Neutrophil (primary cell): Measurements from ENCODE around the gene ORM2.

ENCODE experiments used
- H3K27ac ChIP-seq: fragments of 200-600 bp; sonication (generic); 2 replicates; pipeline ENCODE4 v1.5.1; 2016; ENCODE audit warnings: mild to moderate bottlenecking, moderate library complexity
- H3K27me3 ChIP-seq: fragments of 200-600 bp; sonication (generic); 2 replicates; pipeline ENCODE4 v1.6.0; 2016; ENCODE audit warnings: mild to moderate bottlenecking
- H3K36me3 ChIP-seq: fragments of 200-600 bp; sonication (generic); 2 replicates; pipeline ENCODE4 v1.5.1; 2017
- H3K4me1 ChIP-seq, 2 experiments: fragments of 200-600 bp in 1 of 2; sonication (generic) in 1 of 2; 1 replicate in 1 of 2; 2 replicates in 1 of 2; pipeline versions ENCODE4 v1.5.1 to v1.6.1; 2013 to 2016; ENCODE audit warnings: low read depth in 1 of 2, low read length in 1 of 2, mild to moderate bottlenecking in 1 of 2, moderate library complexity in 1 of 2; ENCODE audit not compliant: control insufficient read depth in 1 of 2, insufficient read depth in 1 of 2
- H3K4me3 ChIP-seq, 2 experiments: fragments of 200-600 bp in 1 of 2; sonication (generic) in 1 of 2; 1 replicate in 1 of 2; 2 replicates in 1 of 2; pipeline ENCODE4 v1.5.1; 2013 to 2016; ENCODE audit warnings: low read depth in 1 of 2, low read length in 1 of 2, mild to moderate bottlenecking in 1 of 2, moderate library complexity in 1 of 2
- H3K9me3 ChIP-seq: fragments of 200-600 bp; sonication (generic); 2 replicates; pipeline ENCODE4 v1.5.1; 2016
- TF ChIP-seq, protein P1 (sequence below): fragments of 200-600 bp; sonication (generic); IDR thresholded peaks from 2 replicates; pipeline ENCODE4 v1.5.1; 2016; ENCODE audit warnings: antibody characterized with exemption

The ORM2 gene

DNA sequence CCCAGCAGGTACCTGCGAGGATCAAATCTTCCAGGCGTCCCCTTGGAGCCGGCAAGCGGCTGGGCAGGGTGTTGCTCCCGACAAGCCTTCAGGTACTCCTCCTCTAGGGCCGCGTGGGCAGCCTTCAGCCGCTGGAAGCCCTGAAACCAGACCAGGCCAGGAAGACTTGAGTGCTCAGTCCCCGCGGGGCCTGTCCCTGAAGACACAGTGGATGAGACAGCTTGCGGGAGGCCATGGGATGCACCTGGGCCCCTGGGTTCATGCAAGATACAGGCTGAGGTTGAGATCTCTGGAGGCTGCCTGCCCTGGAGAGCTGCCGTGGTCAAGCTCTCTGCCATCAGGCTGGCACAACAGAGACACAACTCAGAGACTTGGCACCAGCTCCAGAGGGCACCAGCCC, 32.7 kb downstream of the ORM2 start:
- no peak overlapping the region for H3K4me3 ChIP-seq
- H3K27ac ChIP-seq: peak overlapping the region; percentile 98
- H3K9me3 ChIP-seq: peaks cover under 1% of the 10 kb centered on the region
- H3K27me3 ChIP-seq: no peaks in the 10 kb centered on the region
- TF ChIP-seq, protein P1, sequence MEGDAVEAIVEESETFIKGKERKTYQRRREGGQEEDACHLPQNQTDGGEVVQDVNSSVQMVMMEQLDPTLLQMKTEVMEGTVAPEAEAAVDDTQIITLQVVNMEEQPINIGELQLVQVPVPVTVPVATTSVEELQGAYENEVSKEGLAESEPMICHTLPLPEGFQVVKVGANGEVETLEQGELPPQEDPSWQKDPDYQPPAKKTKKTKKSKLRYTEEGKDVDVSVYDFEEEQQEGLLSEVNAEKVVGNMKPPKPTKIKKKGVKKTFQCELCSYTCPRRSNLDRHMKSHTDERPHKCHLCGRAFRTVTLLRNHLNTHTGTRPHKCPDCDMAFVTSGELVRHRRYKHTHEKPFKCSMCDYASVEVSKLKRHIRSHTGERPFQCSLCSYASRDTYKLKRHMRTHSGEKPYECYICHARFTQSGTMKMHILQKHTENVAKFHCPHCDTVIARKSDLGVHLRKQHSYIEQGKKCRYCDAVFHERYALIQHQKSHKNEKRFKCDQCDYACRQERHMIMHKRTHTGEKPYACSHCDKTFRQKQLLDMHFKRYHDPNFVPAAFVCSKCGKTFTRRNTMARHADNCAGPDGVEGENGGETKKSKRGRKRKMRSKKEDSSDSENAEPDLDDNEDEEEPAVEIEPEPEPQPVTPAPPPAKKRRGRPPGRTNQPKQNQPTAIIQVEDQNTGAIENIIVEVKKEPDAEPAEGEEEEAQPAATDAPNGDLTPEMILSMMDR: no peak
- peaks cover 45 to 46% of the 10 kb centered on the region in 2 experiments for H3K4me1 ChIP-seq
- peaks cover 94% of the 10 kb centered on the region for H3K36me3 ChIP-seq

DNA sequence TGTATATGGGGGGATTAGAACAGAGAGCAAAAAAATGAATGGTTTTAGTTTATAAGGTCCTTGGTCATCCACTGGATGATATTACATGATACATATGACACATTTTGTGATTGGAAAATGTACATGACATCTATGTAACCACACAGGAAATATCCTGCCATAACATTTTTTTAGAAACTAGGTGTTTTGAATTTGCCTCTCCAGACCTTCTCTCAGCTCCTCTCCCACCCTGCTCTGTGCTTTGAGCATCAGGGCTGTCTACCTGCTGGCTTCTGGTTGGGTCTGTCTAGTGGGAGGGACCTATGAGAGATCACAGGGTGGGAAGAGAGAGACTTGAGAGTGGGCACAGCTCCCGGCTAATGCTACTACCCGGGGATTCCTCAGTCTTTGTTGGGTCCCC, 33.8 kb downstream of the ORM2 start:
- TF ChIP-seq, protein P1: no peak
- Histone ChIP-seq H3K27me3 (no peaks in the 10 kb centered on the region), H3K27ac (peak overlapping the region; percentile 98), H3K36me3 (peaks cover 94% of the 10 kb centered on the region), H3K4me3 (peak overlapping the region in 1 of 2 experiments; percentile 51), H3K4me1 (peaks cover 56% of the 10 kb centered on the region in 2 experiments), H3K9me3 (no peaks in the 10 kb centered on the region)

DNA sequence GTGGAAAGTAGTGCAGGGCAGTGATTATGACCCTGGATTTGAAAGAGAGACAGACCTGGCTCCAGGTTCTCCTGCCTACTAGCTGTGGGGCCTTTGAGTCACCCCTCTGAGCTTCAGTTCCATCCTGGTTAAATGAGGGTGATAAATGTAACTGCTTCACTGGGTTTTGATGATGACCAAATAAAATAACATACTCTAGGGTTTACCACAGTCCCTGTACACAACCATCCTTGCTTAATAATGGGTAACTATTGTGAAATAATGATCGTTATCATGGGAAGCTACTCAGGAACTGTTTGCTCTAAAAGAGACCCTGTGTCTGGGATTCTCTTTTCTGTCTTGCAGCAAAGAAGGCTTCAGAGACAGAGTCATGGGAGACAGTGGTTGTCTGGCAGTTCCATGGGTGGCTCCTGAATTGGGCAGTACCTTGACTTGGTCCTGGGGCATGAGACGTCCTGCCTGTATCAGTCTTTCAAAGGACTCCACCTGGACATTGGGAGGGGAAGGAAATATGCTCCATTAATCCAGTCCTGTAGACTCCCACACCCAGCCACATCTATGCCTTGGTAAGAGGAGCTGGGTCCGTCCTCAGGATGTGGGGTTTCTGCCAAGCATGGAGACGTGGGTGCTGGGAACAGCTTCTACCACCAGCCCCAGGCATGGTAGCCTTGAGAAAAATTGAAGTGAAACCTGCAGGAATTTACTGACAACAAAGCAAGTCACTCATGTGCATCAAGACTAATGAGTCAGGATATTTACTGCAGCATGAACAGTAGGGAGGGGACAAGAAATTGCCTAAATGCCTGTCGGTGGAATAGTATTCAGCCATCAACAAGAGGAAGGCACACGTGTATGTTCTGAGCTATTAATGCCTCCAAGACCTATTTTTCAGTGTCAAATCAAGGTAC, 34.7 kb downstream of the ORM2 start:
- H3K9me3 ChIP-seq: no peaks in the 10 kb centered on the region
- peaks cover 94% of the 10 kb centered on the region for H3K36me3 ChIP-seq
- H3K27me3 ChIP-seq: no peaks in the 10 kb centered on the region
- H3K4me1 ChIP-seq: peaks cover 65 to 66% of the 10 kb centered on the region in 2 experiments
- TF ChIP-seq, protein P1: no peak
- peak overlapping the region; percentile 29 to 51 for H3K4me3 ChIP-seq
- H3K27ac ChIP-seq: peak overlapping the region; percentile 98

DNA sequence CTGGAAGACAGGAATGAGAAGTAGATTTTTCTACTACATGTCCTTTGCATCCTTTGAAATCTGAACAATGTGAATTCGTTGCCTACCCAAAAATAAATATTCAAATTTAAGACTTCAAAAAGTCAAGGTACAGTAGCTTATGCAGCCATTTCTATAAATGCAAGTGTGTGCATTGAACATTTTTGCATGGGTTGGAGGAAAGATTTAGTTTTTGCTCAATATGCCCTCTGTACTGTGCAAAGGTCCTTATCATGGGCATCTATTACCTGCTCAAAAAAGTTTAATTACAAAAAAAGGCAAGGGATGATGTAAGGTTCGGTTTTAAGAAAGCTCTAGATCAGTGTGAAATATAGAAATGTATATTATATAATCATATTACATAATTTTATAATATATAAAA, 35.5 kb downstream of the ORM2 start:
- peak overlapping the region; percentile 98 for H3K27ac ChIP-seq
- H3K4me3 ChIP-seq: peak overlapping the region in 1 of 2 experiments; percentile 51
- peaks cover 73 to 74% of the 10 kb centered on the region in 2 experiments for H3K4me1 ChIP-seq
- peaks cover 94% of the 10 kb centered on the region for H3K36me3 ChIP-seq
- TF ChIP-seq, protein P1: no peak
- no peaks in the 10 kb centered on the region for H3K9me3 ChIP-seq
- H3K27me3 ChIP-seq: no peaks in the 10 kb centered on the region

DNA sequence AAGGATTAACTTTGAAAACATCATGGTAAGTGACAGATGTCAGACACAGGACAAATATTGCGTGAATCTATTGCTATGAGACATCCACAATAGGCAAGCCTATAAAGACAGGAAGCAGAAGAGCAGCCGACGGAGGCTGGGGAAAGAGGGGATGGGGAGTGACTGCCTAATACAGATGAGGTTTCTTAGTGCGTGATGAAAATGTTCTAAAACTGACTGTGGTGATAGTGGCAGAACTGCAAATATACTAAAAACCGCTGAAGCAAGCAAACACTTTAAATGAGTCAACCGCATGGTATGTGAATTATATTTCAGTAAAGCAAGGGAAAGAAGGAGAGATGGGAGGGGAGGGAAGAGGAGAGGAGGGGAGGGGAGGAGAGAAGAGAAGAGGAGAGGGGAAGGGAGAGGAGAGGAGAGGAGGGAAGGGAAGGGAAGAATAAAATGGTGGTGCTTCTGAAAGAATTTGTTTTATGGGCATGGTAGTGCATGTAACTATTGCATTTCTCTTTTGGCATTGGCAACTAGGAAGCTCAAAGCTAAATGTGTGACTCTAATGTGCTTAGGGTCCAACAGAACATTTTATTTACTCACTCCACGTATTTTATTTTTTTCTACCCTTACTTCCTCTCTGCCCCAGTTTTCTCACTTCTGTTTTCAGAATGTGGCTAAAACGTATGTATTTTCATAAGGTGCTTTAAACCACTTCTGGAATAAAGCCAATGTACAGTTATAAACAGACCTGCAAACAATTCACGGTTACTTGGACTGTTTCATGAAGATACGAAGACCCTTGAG, 36.9 kb downstream of the ORM2 start:
- Histone ChIP-seq H3K36me3 (peaks cover 86% of the 10 kb centered on the region), H3K27ac (peak overlapping the region; percentile 98), H3K4me3 (peak overlapping the region in 1 of 2 experiments; percentile 51), H3K27me3 (no peaks in the 10 kb centered on the region), H3K4me1 (peaks cover 87% of the 10 kb centered on the region in 2 experiments), H3K9me3 (no peaks in the 10 kb centered on the region)
- TF ChIP-seq, protein P1: no peak
